T47D (cell line): ENCODE data around the gene PATJ.

Experiments used
- DNase-seq, 2 experiments: peaks; one replicate each; pipeline versions ENCODE4 v3.0.0 to v3.0.0-alpha.2; 2011 to 2012; ENCODE audit warnings: low read depth in 1 of 2, low spot score in 1 of 2
- JUND ChIP-seq: IDR thresholded peaks from 2 replicates; pipeline ENCODE4 v1.6.1; 2012; ENCODE audit warnings: low read depth
- in situ Hi-C: cut with HindIII; loops from 2 replicates; pipeline ENCODE4 v1.10.0; 2016; ENCODE audit warnings: low sequenced_read_pairs, low pct_unique_long_range_greater_than_20kb

Gene PATJ

DNA sequence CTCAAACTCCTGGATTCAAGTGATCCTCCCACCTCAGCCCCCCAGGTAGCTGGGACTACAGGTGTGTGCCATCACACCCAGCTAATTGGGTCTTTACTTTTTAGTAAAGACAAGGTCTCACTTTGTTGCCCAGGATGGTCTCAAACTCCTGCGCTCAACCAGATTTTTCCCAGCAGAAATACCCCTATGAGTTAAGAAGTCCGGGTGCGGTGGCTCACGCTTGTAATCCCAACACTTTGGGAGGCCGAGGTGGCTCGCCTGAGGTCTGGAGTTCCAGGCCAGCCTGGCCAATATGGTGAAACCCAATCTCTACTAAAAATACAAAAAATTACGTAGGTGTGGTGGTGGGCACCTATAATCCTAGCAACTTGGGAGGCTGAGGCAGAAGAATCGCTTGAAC, 445.8 kb downstream of the PATJ start:
- in situ Hi-C loops = no loop called here
- no peak for DNase-seq
- no peak for TF ChIP-seq JUND

DNA sequence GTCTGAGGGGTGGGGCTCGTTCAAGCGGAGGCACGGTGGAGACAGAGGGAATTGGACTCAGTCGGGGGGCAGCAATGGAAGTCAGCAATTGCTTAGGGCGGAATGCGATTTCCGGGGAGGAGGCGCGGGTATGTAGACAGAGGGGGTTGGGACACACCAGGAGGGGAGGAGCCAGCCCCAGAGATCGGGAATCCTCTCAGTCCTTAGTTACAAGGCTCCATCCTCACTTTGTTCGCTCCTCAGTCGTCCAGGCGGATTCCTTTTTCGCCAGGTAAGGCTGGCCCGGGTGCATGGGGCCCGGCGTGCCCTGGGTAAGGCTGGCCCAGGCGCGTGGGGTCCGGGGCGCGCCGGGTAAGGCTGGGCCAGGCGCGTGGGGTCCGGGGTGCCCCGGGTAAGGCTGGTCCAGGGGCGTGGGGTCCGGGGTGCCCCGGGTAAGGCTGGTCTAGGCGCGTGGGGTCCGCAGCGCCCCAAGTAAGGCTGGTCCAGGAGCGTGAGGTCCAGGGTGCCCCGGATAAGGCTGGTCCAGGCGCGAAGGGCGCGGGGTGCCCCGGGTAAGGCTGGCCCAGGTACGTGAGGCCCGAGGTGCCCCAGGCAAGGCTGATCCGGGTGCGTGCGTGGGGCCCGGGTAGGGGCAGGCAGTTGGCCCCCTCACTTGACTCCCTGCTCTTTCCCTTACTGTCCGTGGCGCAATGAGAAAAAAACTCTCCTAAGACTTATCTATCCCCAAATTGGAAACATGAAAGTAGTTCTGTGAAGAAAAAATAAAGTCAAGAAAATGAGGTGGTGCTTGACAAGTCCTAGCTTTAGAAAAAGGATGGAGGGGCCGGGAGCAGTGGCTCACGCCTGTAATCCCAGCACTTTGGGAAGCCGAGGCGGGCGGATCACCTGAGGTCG, 452.6 kb downstream of the PATJ start, which contains the start of gene L1TD1:
Gene L1TD1 (plus strand): TSS at position 199 of the 894 bp plus-strand sequence. CDS start 11,780 bp downstream, outside the sequence.
- in situ Hi-C loops = no loop called here
- TF ChIP-seq JUND = no peak
- no peak for DNase-seq

DNA sequence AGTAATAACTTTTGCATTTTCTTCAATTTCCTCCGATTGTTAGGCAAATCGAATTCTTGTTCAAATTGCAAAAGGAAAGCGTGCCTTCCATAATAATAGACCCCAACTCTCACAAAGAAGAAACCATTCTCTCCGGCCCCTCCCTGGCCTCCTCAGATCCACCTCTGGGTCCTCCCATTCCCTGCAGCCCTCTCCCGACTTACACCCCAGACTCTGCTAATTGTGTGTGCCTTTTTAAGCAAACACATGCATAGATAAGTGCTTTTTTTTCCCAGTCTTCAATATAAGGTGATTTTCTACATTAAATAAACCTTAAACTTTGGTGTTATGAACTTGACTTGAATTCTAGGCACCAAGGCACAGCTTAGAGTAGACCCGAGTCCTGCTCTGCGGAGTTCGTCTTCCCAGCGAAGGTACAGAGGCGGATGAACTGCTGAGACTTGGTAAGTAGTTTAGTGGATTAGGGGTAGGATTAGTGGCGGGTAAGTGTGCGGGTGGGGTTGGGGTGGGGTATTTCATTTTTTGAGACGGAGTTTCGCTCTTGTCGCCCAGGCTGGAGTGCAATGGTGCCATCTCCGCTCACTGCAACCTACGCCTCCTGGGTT, 453.9 kb downstream of the PATJ start:
- TF ChIP-seq JUND = no peak
- no peak for DNase-seq
- in situ Hi-C loops = no loop called here

DNA sequence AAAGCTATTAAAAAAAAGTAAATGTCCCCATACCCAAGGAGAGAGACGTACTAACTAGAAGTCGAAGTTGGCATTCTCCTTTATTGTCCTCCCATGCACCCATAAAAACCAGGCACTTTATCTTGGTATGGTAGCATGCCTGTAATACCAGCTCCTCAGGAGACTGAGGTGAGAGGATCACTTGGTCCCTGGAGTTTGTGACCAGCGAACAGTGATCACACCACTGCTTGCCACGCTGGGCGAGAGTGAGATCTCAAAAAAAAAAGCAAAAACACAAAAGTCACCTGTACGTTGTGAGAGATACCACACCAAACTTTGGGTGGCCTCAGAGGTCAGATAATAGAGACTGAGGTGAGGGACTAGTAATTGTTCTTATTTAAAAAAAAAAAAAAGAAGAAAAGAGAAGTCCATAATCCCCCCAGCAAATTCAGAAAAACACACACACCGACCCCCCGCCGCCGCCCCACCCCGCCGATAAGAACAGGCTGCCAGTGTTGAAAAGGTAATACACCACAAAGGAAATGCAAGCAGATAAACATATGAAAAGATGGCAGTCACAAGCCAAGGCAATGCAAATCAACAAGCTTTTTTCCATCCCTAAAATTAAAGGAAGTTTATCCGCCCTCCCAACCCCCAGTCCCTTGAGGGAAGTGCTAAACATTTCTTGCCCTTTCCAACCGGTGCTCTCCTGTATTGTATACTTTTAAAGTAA, 455.9 kb downstream of the PATJ start:
- TF ChIP-seq JUND = no peak
- in situ Hi-C loops = no loop called here
- DNase-seq = no peak

DNA sequence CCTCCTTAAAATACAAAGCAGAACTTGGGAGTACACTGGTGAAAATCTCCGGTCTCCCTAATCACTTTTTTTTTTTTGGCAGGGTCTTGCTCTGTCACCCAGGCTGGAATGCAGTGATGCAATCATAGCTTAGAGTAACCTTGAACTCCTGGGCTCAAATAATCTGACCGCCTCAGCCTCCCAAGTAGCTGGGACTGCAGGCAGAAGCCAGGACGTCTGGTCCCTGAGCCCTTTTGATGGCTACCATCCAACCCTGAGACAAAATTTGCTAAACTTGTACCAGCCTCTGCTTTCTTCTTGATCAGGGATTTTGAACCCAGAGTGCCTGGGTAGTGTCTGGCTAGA, 456.5 kb downstream of the PATJ start:
- DNase-seq = no peak
- TF ChIP-seq JUND = no peak
- in situ Hi-C loops = no loop called here

DNA sequence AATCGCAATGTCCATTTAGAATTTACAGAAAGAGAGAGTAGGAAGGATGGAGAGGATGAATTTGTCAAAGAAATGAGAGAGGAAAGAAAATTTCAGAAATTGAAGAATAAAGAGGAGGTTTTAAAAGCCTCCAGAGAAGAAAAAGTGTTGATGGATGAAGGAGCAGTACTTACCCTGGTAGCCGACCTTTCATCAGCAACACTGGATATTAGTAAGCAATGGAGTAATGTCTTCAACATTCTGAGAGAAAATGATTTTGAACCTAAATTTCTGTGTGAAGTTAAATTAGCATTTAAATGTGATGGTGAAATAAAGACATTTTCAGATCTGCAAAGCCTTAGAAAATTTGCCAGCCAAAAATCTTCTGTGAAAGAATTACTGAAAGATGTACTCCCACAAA, 464.9 kb downstream of the PATJ start:
- DNase-seq = no peak
- TF ChIP-seq JUND = no peak
- in situ Hi-C loops = no loop called here

DNA sequence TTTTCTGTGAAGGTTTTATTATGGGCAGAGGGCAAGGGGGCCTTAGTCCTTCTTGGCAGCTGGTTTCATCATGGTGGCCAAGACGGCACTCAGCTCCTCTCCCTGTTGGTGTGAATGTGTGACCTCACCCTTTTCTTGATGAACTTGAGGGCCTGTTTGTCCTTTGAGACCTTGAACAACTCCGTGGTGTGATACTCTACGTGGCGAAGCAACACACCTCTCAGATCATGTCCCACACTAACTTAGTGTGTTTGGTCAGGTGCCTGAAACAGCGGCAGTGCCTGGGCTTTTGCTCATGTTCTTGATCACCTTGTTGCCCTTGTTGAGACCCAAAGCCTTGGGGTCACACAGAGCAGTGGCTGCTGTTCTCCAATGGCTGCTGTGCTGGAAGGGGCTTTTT, 465.8 kb downstream of the PATJ start:
- in situ Hi-C loops = no loop called here
- TF ChIP-seq JUND = no peak
- DNase-seq = no peak

DNA sequence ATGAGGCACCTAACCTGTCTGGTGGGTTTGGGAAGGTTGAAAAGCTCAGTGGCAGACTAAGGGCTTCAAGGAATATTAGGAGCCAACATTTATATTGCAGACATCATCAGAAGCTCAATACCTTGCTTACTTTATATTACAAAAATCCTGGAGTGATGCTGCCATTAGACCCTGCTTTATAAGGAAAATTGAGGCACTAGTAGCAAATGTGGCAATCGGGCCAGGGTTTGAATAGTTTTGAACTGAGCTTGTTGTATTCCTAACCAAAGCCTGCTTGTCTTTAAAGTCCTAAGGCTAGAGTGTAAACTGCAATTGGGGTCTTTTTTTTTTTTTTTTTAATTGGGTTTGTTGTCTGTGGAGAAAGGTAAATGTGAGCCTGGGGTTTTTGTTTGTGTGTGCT, 466.7 kb downstream of the PATJ start:
- DNase-seq = no peak
- in situ Hi-C loops = no loop called here
- TF ChIP-seq JUND = no peak

DNA sequence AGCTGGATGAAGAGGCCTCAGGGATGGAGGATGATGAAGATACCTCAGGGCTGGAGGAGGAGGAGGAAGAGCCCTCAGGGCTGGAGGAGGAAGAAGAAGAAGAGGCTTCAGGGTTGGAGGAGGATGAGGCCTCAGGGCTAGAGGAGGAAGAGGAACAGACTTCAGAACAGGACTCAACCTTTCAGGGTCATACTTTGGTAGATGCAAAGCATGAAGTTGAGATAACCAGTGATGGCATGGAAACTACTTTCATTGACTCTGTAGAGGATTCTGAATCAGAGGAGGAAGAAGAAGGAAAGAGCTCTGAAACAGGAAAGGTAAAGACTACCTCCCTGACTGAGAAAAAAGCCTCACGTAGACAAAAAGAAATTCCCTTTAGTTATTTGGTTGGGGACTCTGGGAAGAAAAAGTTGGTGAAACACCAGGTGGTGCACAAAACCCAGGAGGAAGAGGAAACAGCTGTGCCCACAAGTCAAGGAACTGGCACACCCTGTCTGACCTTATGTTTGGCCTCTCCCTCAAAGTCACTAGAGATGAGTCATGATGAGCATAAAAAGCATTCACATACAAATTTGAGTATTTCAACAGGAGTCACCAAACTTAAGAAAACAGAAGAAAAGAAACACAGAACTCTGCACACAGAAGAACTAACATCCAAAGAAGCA, 467.8 kb downstream of the PATJ start:
- TF ChIP-seq JUND = no peak
- DNase-seq = no peak
- in situ Hi-C loops = no loop called here

DNA sequence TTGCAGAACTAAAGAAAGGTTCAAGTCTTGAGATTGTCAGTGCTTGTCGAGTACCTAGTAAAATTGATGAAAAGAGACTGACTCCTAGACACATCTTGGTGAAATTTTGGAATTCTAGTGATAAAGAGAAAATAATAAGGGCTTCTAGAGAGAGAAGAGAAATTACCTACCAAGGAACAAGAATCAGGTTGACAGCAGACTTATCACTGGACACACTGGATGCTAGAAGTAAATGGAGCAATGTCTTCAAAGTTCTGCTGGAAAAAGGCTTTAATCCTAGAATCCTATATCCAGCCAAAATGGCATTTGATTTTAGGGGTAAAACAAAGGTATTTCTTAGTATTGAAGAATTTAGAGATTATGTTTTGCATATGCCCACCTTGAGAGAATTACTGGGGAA, 468.7 kb downstream of the PATJ start:
- in situ Hi-C loops = no loop called here
- no peak for DNase-seq

DNA sequence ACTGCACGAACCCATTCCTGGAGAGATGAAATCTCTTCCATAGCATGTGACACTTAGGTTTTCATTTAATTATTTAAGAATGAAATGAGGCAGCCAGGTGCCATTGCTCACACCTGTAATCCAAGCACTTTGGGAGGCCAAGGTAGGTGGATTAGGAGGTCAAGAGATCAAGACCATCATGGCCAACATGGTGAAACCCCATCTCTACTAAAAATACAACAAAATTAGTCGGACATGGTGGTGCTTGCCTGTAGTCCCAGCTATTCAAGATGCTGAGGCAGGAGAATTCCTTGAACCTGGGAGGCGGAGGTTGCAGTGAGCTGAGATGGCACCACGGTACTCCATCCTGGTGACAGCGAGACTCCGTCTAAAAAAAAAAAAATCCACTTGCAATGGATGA, 470.1 kb downstream of the PATJ start:
- TF ChIP-seq JUND = no peak
- DNase-seq = no peak
- in situ Hi-C loops = no loop called here

More for the DNA sequence above, 468.7 kb downstream of the PATJ start:
- TF ChIP-seq JUND = no peak

DNA sequence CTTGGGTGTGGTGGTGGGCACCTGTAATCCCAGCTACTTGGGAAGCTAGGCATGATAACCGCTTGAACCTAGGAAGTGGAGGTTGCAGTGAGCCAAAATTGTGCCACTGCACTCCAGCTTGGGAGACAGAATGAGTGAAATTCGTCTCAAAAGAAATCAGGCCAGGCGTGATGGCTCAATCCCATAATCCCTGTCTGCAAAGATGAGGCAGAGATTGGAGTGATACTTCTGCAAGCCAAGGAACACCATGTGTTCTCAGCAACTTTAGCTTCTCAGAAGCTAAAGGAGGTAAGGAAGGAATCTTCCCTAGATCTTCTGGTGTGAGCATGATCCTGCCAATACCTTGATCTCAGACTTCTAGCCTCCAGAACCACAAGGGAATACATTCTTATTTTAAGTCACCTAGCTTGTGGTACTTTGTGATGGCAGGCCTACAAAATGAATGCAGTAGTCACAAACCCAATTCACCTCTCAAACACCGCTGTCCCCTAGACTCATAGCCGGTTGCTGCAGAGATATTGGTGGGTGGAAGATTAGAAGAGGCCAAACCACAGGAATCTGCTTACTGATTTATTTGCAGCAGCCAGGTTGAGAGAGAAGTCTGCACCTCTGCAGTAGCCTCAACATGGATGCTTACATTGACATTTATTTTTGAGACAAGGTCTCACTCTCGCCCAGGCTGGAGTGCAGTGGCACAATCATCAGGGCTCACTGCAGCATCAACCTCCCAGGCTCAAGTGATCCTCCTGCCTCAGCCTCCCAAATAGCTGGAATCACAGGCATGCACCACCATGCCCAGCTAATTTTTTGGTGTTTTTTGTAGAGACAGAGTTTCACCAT, 471.0 kb downstream of the PATJ start:
- in situ Hi-C loops = no loop called here
- DNase-seq = no peak
- no peak for TF ChIP-seq JUND
